GM19467 (cell line): ENCODE data around the gene SNRNP40.
"Not testable (repeated sequence)": the region's sequence is repeated elsewhere in the genome, so short reads cannot be mapped to it uniquely, and the experiment has no call there.

ENCODE experiments used
- ATAC-seq: cut with Tn5 transposase; IDR thresholded peaks from one replicate; pipeline ENCODE4 v1.9.1; 2021; ENCODE audit warnings: mild to moderate bottlenecking, moderate library complexity; ENCODE audit not compliant: unreplicated experiment

The SNRNP40 gene

DNA sequence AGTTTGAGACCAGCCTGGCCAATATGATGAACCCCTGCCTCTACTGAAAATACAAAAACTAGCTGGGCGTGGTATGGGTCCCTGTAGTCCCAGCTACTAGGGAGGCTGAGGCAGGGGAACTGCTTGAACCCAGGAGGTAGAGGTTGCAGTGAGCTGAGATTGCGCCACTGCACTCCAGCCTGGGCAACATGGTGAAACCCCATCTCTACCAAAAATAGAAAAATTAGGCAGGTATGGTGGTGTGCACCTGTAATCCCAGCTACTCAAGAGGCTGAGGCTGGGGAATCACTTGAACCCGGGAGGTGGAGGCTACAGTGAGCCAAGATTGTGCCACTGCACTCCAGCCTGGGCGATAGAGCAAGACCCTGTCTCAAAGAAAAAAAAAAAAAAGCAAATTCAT is 8.8 kb downstream of the SNRNP40 start:
- ATAC-seq: not testable (repeated sequence)

- not testable (repeated sequence) for ATAC-seq
These were observed 14.2 kb downstream of the SNRNP40 start for GRCh38 chr1:31282426-31282825.

- no peak for ATAC-seq
These were observed 23.0 kb downstream of the SNRNP40 start for GRCh38 chr1:31273619-31274018.

GRCh38 chr1:31272369-31272768 is 24.2 kb downstream of the SNRNP40 start:
- no peak for ATAC-seq

DNA sequence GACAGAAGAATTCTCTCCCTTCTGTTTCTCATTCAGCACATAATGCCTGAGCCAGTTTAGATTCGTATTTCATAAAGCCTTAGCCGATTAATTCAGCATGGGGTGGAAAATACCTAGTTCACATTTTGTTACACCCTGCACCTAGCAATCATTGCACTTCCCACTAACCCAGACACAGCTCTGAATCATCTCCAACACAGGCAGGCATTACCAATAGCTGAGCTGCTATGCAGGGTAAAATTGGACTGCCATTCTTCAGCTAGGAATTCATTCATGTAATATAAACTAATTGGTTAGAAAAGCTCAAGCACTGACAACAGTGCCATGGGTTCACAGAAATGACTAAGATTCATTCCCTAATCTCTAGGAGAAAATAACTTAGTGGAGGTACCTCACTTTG is 30.0 kb downstream of the SNRNP40 start:
- no peak for ATAC-seq

DNA sequence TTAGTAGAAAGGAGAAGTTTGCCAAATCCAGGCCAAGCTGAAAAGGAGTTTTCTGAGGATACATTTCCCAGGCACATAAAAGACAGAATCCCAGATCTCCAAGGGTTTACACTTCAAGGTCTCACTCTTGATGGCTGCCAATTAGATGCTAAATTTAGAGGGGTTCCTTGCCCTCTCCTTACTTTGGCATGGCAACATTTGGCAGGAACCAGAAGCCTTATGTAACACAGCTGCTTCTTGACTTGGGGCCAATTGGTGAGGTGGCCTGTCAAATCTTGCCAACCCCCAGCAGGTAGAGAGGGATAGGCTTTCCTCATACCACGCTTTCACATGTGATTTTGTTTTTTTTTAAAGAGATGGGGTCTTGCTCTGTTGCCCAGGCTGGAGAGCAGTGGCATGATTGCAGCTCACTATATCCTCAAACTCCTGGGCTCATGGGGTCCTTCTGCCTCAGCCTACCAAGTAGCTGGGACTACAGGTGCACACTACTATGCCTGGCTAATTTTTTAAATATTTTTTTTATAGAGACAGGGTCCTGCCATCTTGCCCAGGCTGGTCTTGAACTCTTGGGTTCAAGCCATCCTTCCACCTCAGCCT is 31.7 kb downstream of the SNRNP40 start:
- ATAC-seq: no peak

DNA sequence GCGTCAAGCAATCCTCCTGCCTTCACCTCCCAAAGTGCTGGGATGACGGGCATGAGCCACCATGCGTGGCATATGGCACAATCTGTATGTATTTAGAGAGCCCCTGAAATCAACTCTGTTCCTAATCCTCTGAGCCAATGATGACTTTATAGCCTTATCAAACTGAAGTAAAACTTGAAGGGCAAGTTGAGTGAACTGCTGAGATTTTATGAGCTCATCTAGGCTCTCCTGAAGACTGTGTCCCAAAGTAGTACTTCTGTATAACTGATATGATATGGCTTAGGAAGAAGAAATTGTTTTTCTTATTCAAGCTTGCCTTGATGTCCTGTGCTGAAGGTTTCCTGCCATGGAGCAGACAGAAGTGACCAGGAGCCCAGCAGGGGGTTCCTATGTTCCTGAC is 33.2 kb downstream of the SNRNP40 start:
- no peak for ATAC-seq

- not testable (repeated sequence) for ATAC-seq
These were observed 34.2 kb downstream of the SNRNP40 start for GRCh38 chr1:31262393-31262792.

- no peak for ATAC-seq
These were observed 34.7 kb downstream of the SNRNP40 start for GRCh38 chr1:31261916-31262315.

DNA sequence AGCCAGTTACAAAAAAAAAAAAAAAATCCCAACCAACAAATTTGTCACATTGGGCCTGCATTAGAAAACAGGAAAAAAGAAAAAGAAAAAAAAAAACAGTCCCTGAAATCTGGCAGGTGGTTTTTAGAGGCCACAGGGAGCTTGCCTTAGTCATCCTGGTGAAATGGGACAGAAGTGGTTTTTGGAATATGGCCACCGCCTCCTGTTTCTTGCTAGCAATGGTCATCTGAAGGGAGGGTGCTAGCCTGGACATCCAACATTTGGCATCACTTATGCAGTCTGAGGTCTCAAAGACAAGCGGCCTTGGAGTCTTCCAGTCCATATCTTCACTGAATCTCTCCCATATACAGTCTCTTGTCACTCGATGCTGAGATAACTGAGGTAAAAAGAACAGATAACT is 36.8 kb downstream of the SNRNP40 start:
- no peak for ATAC-seq

DNA sequence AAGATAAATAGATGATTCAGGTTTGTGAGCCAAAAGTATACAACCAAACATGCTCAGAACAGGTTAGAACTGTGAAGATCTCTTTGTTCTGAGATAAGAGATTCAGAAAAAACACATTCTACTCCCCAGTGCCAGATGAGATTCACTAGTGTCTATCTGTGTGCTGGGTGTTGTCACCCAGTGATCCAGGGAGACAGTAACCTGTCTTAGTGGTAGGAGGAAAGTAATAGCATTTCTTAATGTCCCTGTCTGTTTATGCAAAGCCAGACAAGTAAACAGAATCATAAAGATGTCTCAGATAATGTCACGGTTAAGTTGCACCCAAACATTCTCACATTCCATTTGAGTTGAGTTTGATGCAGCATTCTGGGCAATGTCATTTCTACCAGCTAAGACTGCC is 38.0 kb downstream of the SNRNP40 start:
- no peak for ATAC-seq

DNA sequence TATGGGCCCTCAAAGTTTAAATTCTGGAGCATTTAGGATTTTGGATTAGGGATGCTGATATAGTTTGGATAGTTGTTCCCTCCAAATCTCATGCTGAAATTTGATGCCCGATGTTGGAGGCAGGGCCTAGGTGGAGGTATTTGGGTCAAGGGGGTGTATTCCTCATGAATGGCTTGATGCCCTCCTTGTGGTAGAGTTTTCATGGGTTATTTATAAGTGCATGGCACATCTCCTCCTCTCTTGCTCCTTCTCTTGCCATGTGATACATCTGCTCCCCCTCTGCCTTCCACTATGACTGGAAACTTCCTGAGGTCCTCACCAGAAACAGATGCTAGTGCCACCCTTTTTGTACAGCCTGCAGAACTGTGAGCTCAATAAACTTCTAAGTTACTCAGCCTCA is 39.4 kb downstream of the SNRNP40 start:
- ATAC-seq: no peak

DNA sequence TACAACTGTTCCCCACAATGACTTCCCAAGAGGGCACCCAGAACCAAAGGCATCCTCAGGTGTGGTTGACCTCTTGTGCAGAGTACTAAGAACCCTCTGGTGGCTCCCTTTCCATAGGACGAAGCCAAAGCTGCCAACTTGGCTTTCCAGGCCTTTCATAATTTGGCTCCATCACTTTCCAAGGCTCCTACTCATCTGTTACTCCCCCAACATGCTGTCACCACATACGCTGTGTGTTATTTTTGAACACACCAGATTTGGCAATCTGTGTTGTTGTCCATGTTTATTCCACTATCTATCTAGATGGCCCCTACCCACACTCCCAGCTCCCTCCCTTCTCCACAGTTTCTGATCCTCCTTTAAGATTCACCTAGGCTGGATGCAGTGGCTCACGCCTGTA is 46.7 kb downstream of the SNRNP40 start:
- no peak for ATAC-seq

- no peak for ATAC-seq
These were observed 48.3 kb downstream of the SNRNP40 start for GRCh38 chr1:31248276-31248675.

DNA sequence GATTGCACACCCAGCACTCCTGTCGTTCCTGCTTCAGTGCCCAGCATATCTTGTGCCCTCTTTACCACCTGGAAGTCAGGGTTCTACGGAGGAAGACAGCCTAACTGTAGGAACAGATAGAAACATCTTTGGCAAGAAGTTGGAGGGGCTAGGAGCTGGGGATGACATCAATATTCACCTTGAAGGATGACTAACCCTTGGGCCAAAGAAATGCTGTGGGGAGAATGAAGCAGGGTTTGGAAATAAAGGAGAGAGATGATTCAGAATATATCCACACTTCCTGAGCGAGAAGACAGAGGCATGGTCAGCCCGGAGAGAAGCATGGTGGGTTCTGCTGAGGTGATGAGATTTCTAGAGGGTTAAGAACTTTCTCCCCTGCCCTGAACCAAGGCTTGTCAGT is 52.3 kb downstream of the SNRNP40 start:
- no peak for ATAC-seq

DNA sequence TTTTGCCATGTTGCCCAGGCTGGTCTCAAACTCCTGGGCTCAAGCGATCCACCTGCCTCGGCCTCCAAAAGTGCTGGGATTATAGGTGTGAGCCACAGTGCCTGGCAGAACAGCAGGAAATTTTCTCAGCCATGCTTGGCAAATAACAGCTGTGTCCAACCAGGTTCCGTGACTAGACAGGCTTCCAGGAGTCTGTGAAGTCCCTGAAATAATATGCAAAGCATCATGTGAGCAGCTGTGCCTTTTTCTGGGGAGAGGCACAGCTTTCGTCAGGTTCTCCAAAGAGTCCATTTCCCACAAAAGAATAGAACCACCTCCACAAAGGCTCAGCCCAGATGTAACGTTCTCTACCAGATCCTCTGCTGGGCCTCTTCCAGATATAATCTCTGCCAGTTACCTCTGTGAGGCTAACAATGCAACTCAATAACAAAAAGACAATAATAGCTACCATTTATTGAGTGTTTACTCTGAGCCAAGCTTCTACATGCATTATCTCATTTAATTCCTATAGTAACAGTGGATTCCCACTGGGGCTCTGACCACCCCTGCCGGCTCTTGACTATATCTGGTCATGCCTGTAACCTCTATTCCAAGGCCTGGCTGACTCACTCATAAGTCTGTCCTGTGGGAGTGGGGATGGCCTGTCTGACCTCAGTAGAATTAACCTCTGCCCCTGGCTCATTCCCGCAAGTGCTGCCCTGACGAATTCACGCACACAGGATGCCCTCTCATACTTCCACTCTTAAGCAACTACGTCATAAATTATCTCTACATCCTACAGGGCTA is 52.9 kb downstream of the SNRNP40 start:
- no peak for ATAC-seq

- no peak for ATAC-seq
These were observed 55.3 kb downstream of the SNRNP40 start for GRCh38 chr1:31241321-31241720.

DNA sequence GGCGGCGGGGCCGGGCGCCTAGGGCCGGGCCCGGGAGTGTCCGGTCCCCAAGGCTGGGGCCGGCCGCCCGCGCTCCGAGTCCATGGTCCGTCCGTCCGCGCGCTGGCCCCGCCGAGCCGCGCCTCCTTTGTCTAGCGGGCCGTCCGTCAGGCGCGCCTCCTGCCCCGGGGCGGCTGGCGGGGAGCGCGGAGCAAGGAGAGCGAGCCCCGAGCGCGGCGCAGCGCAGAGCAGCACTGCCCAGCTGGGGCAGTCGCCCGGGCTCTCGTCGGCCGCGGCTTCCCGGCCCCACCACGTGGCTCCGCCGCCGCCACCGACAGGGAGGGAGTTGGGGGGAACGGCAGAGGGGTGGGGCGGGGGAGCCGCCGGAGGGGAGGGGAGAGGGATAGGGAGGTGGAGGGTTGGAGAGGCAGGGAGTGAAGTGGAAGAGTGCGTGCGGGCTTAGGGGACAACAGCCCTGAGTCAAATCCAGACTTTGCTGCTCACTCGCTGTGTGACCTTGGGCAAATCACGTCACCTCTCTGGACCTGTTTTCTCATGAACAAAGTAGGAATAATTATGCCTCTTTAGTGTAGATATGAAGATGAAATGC is 56.8 kb downstream of the SNRNP40 start, which contains the start of gene NKAIN1:
Gene NKAIN1 (minus strand): TSS at position 235 of the 589 bp plus-strand sequence. CDS start 340 bp downstream, outside the sequence.
- no peak for ATAC-seq

GRCh38 chr1:31238986-31239613 is 57.5 kb downstream of the SNRNP40 start:
- no peak for ATAC-seq

DNA sequence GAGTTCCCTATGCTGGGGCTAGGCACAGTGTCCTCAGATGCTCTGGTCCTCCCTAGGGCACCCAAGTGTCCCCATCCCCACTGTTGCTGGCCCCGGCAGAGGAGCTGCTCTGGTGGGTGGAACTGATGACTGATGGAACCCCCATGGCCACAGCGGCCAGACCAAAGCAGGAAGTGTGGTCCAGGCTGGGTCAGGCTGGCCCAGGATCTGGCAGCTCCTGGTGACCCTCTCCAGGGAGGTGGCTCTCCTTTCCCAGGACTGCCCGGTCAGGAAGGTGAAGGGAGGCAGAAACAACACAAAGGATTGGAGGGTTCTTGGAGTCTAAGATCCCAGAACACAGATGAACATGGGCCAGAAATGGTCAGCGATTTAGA is 58.0 kb downstream of the SNRNP40 start:
- ATAC-seq: no peak

DNA sequence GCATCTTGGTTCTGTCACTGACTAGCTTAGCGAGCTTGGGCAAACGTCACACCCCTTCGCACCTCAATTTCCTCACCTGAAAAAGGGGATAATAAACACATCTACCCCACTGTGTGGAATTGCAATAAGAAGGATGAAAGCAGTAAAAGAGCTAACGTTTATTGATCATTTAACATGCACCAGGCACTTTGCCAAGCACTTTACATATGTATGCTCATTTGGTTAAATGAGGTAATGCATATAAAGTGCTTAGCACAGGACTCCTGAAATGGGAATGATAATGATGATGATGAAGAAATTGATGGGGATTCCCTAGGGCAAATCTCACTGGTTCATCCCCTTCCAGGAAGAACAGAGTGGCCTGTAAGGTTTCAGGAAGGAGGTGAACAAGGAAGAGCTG is 61.7 kb downstream of the SNRNP40 start:
- ATAC-seq: no peak
